Nephron (organoid): ENCODE data around the gene OSBPL6.
"Not testable (repeated sequence)": the region's sequence is repeated elsewhere in the genome, so short reads cannot be mapped to it uniquely, and the experiment has no call there.

ENCODE experiments used
- H3K27ac Mint-ChIP-seq, 3 experiments: 2 replicates each; pipeline ENCODE4 v1.8.0; 2020; ENCODE audit warnings: mixed read lengths in 3 of 3, mild to moderate bottlenecking in 2 of 3, moderate library complexity in 1 of 3
- H3K27me3 Mint-ChIP-seq: 2 replicates; pipeline ENCODE4 v1.8.0; 2021; ENCODE audit warnings: low read depth, mild to moderate bottlenecking, moderate library complexity, mixed read lengths
- H3K36me3 Mint-ChIP-seq: 2 replicates; pipeline ENCODE4 v1.8.0; 2020; ENCODE audit warnings: low read depth, mixed read lengths
- H3K4me1 Mint-ChIP-seq: 2 replicates; pipeline ENCODE4 v1.8.0; 2020; ENCODE audit warnings: mixed read lengths
- H3K4me3 Mint-ChIP-seq, 3 experiments: 2 replicates each; pipeline ENCODE4 v1.8.0; 2020; ENCODE audit warnings: mild to moderate bottlenecking in 3 of 3, mixed read lengths in 3 of 3, moderate library complexity in 2 of 3
- H3K9me3 Mint-ChIP-seq: 2 replicates; pipeline ENCODE4 v1.8.0; 2020; ENCODE audit warnings: mixed read lengths
- TF ChIP-seq, protein P1 (sequence below), 3 experiments: fragments of 200-600 bp; sonication (generic); IDR thresholded peaks; one replicate each; pipeline ENCODE4 v1.5.0; 2021; ENCODE audit warnings: antibody characterized with exemption in 3 of 3; ENCODE audit not compliant: unreplicated experiment in 3 of 3

OSBPL6 gene

DNA sequence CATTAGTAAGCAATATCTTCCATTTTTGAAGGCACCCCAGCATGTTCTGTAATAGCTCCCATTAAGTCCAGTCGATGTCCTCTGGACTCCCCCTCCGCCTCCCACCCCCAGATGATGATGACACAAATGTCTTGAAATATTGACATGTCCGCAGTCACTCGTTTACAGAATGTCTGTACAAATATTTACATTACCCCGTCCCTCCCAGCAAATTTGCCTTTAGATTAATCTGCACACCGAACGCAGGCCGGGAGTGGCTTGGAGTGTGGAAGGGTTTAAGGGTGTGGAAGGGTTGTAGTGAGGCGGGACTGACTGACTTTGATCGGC is 853 bp upstream of the OSBPL6 start:
- Mint-ChIP-seq H3K36me3 (no peaks in the 10 kb centered on the region), H3K27me3 (peaks cover 33% of the 10 kb centered on the region), H3K4me1 (peaks cover 17% of the 10 kb centered on the region), H3K4me3 (peak overlapping the region; percentile 89 to 92 (median 89)), H3K27ac (peak overlapping the region in 2 of 3 experiments; percentile 50 to 84), H3K9me3 (peaks cover 3% of the 10 kb centered on the region)
- TF ChIP-seq, protein P1, sequence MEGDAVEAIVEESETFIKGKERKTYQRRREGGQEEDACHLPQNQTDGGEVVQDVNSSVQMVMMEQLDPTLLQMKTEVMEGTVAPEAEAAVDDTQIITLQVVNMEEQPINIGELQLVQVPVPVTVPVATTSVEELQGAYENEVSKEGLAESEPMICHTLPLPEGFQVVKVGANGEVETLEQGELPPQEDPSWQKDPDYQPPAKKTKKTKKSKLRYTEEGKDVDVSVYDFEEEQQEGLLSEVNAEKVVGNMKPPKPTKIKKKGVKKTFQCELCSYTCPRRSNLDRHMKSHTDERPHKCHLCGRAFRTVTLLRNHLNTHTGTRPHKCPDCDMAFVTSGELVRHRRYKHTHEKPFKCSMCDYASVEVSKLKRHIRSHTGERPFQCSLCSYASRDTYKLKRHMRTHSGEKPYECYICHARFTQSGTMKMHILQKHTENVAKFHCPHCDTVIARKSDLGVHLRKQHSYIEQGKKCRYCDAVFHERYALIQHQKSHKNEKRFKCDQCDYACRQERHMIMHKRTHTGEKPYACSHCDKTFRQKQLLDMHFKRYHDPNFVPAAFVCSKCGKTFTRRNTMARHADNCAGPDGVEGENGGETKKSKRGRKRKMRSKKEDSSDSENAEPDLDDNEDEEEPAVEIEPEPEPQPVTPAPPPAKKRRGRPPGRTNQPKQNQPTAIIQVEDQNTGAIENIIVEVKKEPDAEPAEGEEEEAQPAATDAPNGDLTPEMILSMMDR (IDR thresholded peaks at IDR 0.05; ENCODE audit: unreplicated experiment in 3 of 3) = no peak

DNA sequence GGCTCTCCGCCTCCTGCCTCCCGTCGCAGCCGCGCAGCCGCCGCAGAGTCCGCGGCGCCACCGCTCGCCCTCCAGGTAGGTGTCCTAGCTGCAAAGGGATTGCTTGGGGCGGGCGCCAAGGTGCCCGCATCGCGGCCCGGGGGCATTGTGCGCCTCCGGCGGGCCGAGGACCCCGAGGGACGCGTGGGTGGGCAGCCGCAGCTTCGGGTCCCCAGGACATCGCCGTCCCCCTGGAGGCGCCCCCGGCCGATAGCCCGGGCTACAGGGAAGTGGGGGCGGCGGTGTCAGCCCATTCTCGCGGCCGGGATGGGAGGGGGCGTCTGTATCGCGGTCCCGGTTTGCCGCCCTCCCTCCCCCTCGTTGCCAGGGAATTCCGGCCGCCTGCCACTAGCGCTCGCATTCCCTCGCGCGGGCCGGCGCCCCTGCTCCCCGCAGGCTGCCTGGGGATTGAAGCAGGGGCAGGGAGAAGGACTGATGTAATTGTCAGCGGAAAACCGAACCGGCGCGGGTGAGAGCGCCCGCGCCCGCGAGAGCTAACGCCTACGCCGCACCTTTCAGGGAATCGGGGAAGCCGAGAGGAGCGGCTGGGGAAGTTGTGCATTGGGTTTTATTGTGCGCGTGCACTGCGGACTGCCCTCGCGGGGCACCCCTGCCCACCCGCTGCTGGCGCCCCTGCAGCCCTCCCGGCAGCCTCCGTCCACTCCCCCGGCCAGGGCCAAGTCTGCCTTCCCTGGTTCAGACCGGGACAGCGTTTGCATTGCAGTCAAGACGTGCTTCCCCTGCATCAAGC is 483 bp downstream of the OSBPL6 start:
- H3K4me1 Mint-ChIP-seq = peaks cover 22% of the 10 kb centered on the region
- no peaks in the 10 kb centered on the region for H3K36me3 Mint-ChIP-seq
- H3K4me3 Mint-ChIP-seq = peak overlapping the region; percentile 88 to 96 (median 91)
- H3K27ac Mint-ChIP-seq = peak overlapping the region in 1 of 3 experiments; percentile 75
- H3K9me3 Mint-ChIP-seq = no peaks in the 10 kb centered on the region
- TF ChIP-seq, protein P1 (IDR thresholded peaks at IDR 0.05; ENCODE audit: unreplicated experiment in 3 of 3) = peak in 1 of 3 experiments; percentile 7
- H3K27me3 Mint-ChIP-seq = peaks cover 33% of the 10 kb centered on the region

DNA sequence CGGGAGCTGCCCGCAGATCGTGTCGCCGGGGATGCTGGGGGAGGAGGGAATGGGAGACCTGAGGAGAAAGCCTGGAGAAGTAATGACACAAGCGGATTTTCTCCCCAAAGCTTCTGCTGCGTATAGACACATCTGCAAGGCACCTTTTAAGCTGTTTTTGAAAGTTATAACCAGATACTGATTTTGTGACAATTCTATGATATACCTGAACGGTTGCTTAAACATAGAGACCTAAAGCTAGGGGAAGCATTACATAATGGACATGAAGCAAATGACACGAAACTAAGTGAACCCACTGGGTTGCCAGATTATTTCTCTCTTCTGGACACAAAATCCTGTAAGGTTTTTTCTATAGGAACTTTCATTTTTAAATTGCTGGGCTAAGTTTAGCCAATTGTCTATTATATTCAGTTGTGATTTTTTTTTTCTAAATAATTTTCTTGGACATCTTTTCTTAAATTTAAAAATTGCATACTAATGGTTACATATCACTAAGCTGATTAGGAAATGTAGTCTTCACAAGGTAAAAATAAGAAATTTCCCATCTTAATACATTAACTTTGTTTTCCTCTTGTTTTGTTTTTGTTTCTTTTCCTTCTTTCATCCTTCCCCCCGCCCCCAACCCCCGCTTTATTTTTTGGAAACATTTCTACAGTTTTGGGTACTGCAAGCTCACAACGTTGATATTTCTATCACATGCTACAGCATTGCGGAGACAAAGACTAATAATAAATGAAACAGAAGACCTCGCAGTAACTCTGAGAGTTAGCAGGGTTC is 1.3 kb downstream of the OSBPL6 start:
- H3K9me3 Mint-ChIP-seq = no peaks in the 10 kb centered on the region
- H3K36me3 Mint-ChIP-seq = no peaks in the 10 kb centered on the region
- peak overlapping the region; percentile 88 to 96 (median 91) for H3K4me3 Mint-ChIP-seq
- TF ChIP-seq, protein P1 (IDR thresholded peaks at IDR 0.05; ENCODE audit: unreplicated experiment in 3 of 3) = no peak
- peaks cover 22% of the 10 kb centered on the region for H3K4me1 Mint-ChIP-seq
- H3K27ac Mint-ChIP-seq = peak overlapping the region in 1 of 3 experiments; percentile 75
- peaks cover 33% of the 10 kb centered on the region for H3K27me3 Mint-ChIP-seq

DNA sequence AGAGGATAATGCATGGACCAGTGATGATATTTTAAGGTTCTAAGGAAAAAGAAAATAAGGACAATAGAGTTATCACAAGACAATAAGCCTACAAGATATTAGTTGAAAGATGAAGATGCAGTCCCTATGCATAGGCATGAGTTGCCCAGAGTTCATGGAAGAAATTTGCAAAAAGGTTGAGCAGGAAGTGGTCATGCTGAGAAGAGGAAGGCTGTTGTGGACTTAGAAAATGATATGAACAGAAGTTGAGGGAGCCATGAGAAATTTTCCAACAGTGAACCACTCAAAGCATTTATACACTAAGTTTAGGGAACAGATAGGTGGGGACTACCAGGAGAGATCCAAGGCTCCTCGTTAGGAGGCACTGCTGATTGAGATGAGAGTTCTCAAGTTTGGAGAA is 3.5 kb downstream of the OSBPL6 start:
- peaks cover 22% of the 10 kb centered on the region for H3K4me1 Mint-ChIP-seq
- no peaks in the 10 kb centered on the region for H3K36me3 Mint-ChIP-seq
- no peak overlapping the region for H3K27ac Mint-ChIP-seq
- no peak overlapping the region for H3K4me3 Mint-ChIP-seq
- H3K27me3 Mint-ChIP-seq = peaks cover 18% of the 10 kb centered on the region
- TF ChIP-seq, protein P1 (IDR thresholded peaks at IDR 0.05; ENCODE audit: unreplicated experiment in 3 of 3) = no peak
- no peaks in the 10 kb centered on the region for H3K9me3 Mint-ChIP-seq

DNA sequence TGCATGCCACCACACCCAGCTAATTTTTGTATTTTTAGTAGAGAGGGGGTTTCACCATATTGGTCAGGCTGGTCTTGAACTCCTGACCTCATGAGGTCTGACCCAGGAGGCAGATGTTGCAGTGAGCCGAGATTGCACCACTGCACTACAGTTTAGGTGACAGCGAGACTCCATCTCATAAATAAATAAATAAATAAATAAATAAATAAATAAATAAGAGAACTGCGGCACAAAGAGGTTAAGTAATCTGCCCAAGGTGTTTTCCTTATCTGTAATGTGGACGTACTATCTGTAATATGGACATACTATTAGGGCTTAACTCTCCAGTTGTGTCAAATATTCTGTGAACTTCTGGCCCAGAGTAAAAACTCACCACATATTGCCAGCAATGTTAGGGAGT is 4.1 kb downstream of the OSBPL6 start:
- H3K4me3 Mint-ChIP-seq = peak overlapping the region in 1 of 3 experiments; percentile 15
- not testable (repeated sequence) for H3K9me3 Mint-ChIP-seq, H3K27ac Mint-ChIP-seq

DNA sequence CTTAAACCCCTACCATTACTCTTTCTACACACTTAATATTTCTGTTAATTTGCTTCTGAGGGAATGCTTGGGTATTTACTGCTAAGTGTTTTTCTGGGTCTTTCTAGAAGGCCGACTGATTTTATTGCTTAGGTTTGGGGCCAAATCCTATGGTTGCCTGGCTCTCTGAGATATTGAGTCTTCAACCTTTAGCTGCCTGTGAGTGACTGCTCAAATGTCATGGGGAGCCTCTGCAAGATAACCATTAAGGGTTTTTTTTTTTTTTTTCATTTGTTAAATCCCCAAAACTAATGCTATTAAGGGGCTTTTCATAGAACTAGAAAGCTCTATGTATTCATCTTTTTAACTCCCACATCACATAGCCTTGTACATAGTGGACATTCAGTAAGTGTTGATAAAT is 5.0 kb downstream of the OSBPL6 start:
- Mint-ChIP-seq H3K27me3 (peaks cover 11% of the 10 kb centered on the region), H3K36me3 (peaks cover 1% of the 10 kb centered on the region), H3K27ac (no peak overlapping the region), H3K4me3 (no peak overlapping the region), H3K9me3 (no peaks in the 10 kb centered on the region), H3K4me1 (peaks cover 14% of the 10 kb centered on the region)
- TF ChIP-seq, protein P1 (IDR thresholded peaks at IDR 0.05; ENCODE audit: unreplicated experiment in 3 of 3) = no peak

More for the DNA sequence above, 4.1 kb downstream of the OSBPL6 start:
- Mint-ChIP-seq H3K4me1 (peaks cover 16% of the 10 kb centered on the region), H3K27me3 (peaks cover 15% of the 10 kb centered on the region)
- not testable (repeated sequence) for H3K36me3 Mint-ChIP-seq
